IPS-18a (cell line): Measurements from ENCODE around the gene PPARA.

ENCODE experiments used
- H3K27ac ChIP-seq: one replicate; pipeline ENCODE4 v1.5.1; 2013; ENCODE audit warnings: low read length
- H3K27me3 ChIP-seq: one replicate; pipeline ENCODE4 v1.6.1; 2013; ENCODE audit warnings: mild to moderate bottlenecking, low read length; ENCODE audit not compliant: control insufficient read depth, insufficient read depth
- H3K36me3 ChIP-seq: one replicate; pipeline ENCODE4 v1.6.1; 2013; ENCODE audit warnings: low read depth, low read length; ENCODE audit not compliant: control insufficient read depth
- H3K4me1 ChIP-seq: one replicate; pipeline ENCODE4 v1.6.1; 2013; ENCODE audit warnings: low read depth, low read length; ENCODE audit not compliant: control insufficient read depth
- H3K4me3 ChIP-seq: one replicate; pipeline ENCODE4 v1.5.1; 2013; ENCODE audit warnings: low read length
- H3K9ac ChIP-seq: one replicate; pipeline ENCODE4 v1.6.1; 2013; ENCODE audit warnings: mild to moderate bottlenecking, low read length, moderate library complexity
- H3K9me3 ChIP-seq: one replicate; pipeline ENCODE4 v1.6.1; 2013; ENCODE audit warnings: low read depth, low read length; ENCODE audit not compliant: control insufficient read depth

Gene PPARA

DNA sequence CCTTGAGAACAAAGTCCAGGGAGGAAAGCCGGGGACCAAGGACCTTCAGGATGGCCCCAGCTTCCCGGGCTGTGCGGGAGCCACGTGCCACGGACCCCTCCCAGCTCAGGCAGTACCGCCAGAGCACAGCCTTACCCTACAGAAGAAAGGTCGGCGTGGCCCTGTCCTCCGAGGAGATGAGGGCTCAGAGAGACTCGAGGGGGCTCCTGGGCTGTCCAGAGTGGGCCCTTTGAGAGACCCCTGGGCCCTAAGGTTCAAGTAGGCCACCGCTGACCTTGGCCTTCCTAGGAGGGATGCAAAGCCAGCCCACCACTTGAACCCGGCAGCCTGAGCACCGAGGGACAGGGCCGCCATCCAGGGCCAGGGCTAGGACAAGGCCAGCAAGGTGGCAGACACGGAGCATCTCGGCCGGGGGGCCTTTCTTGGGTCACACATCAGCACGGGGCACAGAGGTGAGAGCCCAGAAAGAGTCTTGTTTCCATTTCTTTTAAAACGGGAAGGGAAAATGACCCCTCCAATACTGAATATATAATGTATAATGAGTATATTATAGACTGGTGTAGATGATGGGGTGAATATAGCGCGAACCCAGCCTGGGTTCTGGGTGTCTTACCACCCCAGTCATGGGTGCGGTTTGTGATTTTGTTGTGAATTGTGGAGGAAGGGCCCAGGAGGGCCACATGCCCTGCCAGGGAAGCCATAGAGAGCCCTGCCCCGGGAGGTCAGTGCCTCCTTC, 34.4 kb upstream of the PPARA start:
- Histone ChIP-seq H3K9me3 (no peaks in the 10 kb centered on the region), H3K4me1 (peaks cover 6% of the 10 kb centered on the region), H3K27ac (no peak overlapping the region), H3K27me3 (no peaks in the 10 kb centered on the region), H3K4me3 (no peak overlapping the region), H3K9ac (no peak overlapping the region), H3K36me3 (no peaks in the 10 kb centered on the region)

DNA sequence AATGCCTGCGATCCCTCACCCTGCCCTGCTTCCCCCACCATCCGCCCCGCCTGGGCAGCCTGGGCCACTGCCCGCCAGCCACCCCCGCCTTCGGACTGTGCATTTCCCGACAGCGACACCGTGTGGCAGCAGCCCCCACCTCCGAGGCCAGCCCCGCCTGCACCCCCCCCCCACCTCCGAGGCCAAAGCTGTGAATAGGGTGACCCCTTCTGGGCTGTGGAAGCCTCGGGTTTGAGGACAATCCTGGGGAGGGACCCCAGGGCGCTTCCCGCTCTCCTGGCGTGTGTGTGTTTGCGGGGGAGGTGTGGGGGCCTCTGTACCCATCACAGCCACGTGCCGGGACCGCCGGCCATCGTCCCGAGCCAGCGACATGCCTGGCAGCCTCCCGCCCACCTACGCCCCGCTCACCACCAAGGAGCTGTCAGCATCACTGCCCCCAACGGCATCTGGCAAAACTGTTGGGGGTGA, 33.8 kb upstream of the PPARA start:
- no peak overlapping the region for H3K9ac ChIP-seq
- no peak overlapping the region for H3K4me3 ChIP-seq
- no peak overlapping the region for H3K27ac ChIP-seq
- no peaks in the 10 kb centered on the region for H3K36me3 ChIP-seq
- no peaks in the 10 kb centered on the region for H3K9me3 ChIP-seq
- H3K4me1 ChIP-seq = peaks cover 6% of the 10 kb centered on the region
- H3K27me3 ChIP-seq = no peaks in the 10 kb centered on the region

DNA sequence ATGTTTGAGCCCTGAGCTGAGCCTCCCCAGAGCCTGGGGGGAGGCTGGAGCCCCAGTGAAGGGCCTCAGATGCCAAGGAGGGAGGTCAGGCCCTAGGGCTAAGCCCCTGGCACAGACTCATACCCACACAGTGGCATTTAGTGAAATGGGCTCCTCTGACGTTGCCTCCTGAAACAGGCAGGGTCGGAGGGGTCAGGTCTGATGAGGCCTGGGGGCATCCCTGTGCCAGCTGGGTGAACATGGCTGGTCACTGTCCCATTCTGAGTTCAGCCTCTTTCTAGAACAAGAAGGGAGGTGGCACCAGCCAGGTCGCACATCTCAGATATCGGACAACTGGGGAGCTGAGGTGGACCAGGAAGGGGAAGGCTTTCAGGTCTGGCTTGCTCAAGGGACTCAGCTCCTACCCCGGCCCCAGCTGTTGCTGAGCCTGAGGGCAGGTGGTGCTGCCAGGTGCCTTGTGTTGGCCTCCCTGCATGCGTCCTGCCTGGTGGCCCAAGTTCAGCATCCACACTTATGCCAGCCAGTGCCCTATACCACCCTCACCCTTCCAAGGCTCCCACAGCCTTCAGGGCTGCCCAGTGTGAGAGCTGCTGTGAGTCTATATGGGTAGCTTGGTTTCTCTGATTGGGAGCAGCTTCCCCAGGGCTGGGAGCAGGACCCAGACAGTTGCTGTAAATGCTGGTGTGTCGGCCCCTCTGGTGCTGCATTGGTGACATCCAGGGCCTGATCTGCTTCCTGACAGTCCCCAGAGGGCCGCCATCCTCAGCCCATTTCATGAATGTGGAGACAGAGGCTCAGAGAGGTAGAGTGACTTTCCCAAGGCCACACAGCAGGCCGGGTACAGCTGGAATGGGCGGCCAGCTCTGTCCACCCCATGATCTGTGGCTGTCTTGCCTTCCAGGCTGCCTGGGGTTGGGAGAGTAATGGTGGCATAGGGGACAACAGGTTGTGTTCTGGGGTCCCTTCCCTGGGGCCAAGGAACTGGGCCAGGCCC, 32.8 kb upstream of the PPARA start:
- no peaks in the 10 kb centered on the region for H3K27me3 ChIP-seq
- H3K27ac ChIP-seq = no peak overlapping the region
- H3K36me3 ChIP-seq = no peaks in the 10 kb centered on the region
- H3K9me3 ChIP-seq = no peaks in the 10 kb centered on the region
- H3K4me3 ChIP-seq = no peak overlapping the region
- H3K4me1 ChIP-seq = no peaks in the 10 kb centered on the region
- H3K9ac ChIP-seq = no peak overlapping the region

DNA sequence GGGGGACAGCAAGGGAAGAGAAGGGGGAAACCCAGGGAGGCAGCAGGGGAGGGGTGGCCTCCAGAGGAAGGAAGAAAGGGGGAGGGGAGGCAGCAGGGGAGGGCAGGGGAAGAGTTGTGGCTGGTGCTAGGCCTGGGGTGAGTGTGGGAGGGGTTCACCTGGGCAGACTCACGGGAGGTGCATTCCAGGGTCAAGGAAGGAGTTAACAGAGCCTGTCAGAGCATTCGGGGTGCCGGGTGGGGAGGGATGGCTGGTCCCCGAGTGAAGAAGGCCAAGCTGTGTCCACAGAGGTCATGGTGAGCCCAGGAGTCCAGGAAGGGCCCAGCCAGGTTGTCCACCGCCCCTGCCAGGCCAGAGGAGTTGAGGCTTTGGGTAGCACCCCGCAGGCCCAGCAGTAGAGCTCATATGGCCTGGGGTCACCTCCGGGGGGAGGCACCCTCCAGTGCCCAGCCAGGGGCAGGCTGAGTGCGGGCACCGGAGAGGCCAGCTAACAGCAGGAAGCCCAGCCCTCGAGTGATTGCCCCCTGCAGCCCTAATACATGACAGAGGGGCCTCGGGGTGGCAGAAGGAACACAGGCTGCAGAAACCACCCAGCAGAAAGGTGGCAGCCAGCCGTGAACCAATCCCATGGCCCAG, 31.1 kb upstream of the PPARA start:
- Histone ChIP-seq H3K4me1 (no peaks in the 10 kb centered on the region), H3K4me3 (no peak overlapping the region), H3K27ac (no peak overlapping the region), H3K36me3 (no peaks in the 10 kb centered on the region), H3K9ac (no peak overlapping the region), H3K27me3 (peaks cover 5% of the 10 kb centered on the region), H3K9me3 (no peaks in the 10 kb centered on the region)

DNA sequence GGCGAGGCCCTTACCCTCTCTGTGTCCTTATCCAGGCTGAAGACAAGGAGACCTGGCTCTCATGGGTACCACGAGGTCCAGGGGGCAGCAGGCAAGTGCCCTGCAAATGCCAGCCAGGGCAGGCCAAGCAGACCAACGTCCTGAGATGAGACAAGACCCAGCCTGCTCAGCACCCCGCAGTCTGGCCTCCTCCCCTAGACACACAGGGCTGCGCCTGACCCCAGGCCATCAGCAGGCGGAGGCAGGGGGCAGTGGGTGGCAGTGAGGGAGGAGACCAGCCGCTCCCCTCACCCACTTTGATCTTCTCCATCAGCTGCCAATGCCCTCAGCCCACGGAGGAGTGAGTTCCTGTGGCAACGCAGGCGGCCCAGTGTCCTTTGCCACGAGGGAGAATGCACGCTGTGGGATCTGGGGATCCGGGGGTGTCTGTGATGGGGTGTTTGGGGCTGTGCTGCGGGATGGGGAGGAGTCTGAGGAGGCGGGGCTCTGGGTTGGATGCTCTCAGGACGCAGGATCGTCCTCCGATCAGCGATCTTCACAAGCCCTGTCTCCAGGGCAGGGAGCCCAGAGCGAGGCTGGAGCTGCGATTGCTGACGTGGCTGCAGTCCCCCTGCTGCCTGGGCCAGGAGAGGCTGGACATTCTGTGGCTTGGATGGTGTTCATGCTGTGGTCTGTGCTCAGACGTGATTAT, 30.5 kb upstream of the PPARA start:
- Histone ChIP-seq H3K36me3 (no peaks in the 10 kb centered on the region), H3K27me3 (peaks cover 5% of the 10 kb centered on the region), H3K4me1 (no peaks in the 10 kb centered on the region), H3K4me3 (no peak overlapping the region), H3K9ac (no peak overlapping the region), H3K27ac (no peak overlapping the region), H3K9me3 (no peaks in the 10 kb centered on the region)

DNA sequence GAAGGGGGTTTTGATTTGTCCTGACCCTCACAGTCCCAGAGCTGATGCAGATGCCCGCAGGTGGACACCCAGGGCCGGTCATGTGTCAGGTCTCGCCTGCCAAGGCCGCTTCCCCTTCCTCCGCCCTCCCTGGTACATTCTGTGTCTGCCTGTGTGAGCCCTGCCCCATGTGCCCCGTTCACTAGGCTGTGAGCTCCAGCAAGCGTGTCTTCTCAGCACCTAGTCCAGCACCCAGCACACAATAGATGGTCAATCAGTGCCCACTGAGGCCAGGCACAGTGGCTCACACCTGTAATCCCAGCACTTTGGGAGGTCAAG, 29.9 kb upstream of the PPARA start:
- H3K9me3 ChIP-seq = no peaks in the 10 kb centered on the region
- no peak overlapping the region for H3K27ac ChIP-seq
- no peaks in the 10 kb centered on the region for H3K36me3 ChIP-seq
- no peaks in the 10 kb centered on the region for H3K4me1 ChIP-seq
- no peak overlapping the region for H3K9ac ChIP-seq
- peaks cover 5% of the 10 kb centered on the region for H3K27me3 ChIP-seq
- no peak overlapping the region for H3K4me3 ChIP-seq

DNA sequence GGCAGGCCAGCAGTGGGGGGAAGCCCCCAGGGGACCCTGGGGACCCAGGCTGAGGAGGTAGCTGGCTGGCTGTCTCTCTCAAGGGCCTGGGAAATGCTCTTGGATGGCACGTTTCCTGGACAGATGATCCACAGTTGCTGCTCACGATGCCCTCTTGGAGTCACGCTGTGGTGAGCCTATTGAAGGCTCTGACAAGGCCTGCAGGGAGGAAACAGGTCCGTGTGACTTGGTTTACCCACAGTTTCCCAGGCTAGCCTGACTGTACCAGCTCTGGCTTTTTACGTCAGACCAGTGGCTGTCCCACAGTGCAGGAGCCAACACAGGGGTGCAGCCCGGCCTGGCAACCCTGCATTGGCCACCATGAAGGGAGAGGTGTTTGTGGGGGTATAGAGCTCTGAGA, 29.2 kb upstream of the PPARA start:
- H3K27me3 ChIP-seq = peaks cover 5% of the 10 kb centered on the region
- H3K9me3 ChIP-seq = no peaks in the 10 kb centered on the region
- H3K4me1 ChIP-seq = no peaks in the 10 kb centered on the region
- H3K4me3 ChIP-seq = no peak overlapping the region
- no peak overlapping the region for H3K9ac ChIP-seq
- no peak overlapping the region for H3K27ac ChIP-seq
- H3K36me3 ChIP-seq = no peaks in the 10 kb centered on the region

DNA sequence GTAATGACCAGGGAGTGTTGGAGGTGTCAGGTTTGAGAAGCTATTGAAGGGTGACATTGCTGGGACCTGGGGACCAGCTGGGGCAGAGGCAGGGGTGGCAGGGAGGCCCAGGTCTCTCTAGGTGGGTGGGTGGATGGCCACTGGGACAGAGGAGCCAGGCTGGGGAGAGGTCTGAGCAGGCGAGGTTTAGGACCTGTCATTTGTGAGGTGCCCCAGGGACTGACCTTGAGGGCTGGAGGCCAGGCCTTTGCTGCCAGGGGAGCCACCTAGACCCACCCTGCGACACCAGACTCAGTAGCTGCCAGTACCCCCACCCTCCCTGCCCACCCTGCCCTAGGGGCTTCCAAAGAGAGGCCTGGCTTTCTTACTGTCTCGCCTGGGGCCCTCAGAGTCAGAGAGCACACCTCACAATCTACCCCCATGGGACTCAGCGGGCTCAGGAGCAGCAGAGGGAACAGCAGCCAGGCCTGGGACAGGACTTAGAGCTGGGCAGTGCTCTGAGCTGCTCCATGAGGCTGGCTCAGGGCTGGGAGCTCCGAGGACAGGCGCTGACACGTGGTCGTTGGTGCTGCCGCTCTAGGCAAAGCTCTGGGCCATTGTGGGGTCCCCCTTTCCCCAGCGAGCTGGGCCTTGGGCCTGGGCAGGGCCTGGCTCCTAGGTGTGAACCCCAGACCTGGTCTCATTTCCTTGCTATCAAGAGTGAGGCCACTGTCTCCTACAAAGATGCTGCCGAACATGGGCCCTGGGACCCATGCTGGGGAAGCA, 28.6 kb upstream of the PPARA start:
- Histone ChIP-seq H3K4me1 (no peaks in the 10 kb centered on the region), H3K4me3 (no peak overlapping the region), H3K9ac (no peak overlapping the region), H3K27ac (no peak overlapping the region), H3K36me3 (no peaks in the 10 kb centered on the region), H3K9me3 (no peaks in the 10 kb centered on the region), H3K27me3 (peaks cover 5% of the 10 kb centered on the region)

DNA sequence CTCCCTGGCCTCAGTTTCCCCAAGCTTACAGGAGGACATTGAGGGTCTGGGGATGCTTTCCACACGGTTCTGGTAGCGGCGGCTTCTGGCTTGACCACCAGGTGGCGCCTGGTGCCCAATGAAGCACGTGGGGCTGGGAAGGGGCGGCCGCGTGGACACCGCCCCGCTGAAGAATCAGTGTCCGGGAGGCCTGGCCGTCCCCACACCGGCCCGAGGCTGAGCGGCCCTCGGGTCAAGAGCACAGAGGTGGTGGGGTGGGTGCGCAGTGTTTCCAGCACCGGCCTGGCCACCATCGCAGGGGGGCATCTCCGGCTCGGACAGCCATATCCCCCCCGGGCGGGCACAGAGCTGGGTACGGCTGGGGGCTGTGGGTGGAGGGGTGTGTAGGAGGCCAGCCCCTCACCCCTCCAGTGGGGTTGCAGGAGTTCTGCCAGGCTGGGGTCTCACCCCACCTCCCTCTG, 27.8 kb upstream of the PPARA start:
- no peaks in the 10 kb centered on the region for H3K36me3 ChIP-seq
- H3K27ac ChIP-seq = no peak overlapping the region
- no peak overlapping the region for H3K9ac ChIP-seq
- no peaks in the 10 kb centered on the region for H3K9me3 ChIP-seq
- H3K4me3 ChIP-seq = no peak overlapping the region
- peaks cover 5% of the 10 kb centered on the region for H3K27me3 ChIP-seq
- H3K4me1 ChIP-seq = no peaks in the 10 kb centered on the region

DNA sequence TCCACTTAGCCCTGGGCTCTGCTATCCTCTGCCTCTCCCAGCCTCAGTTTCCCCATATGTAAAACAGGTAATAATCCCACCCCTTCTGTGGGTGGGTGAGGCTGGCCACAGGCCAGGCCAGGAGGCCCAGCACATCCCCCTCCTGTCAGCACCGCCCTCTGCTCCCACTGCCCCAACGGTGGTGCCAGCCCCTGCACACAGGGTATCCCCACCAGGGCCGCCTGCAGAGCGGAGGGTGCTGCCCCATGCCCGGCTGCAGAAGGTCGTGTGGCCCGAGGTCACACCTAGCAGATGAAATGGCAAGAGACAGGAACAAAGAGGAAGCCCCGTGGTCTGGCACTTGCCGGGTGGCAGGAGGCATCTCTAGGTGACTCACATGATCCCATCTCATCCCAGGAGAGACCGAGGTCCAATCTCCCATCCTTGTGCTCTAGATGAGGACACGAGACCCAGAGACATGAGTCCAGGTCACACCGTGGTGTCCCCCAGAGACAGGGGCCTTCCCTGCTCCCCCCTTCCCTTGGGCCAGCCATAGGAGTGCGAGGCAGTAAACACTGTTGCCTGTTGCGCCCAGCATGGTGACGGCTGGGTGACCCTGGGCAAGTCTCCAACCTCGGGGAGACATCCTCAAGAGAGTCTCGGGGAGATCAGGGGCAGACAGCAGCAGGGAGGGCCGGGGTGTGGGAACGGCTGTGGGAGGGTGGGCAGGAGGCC, 27.2 kb upstream of the PPARA start:
- no peaks in the 10 kb centered on the region for H3K36me3 ChIP-seq
- H3K27me3 ChIP-seq = peaks cover 5% of the 10 kb centered on the region
- H3K9ac ChIP-seq = no peak overlapping the region
- no peaks in the 10 kb centered on the region for H3K4me1 ChIP-seq
- H3K4me3 ChIP-seq = no peak overlapping the region
- H3K27ac ChIP-seq = no peak overlapping the region
- H3K9me3 ChIP-seq = no peaks in the 10 kb centered on the region
